NB4 (cell line): ENCODE measurements around the gene FAM50B.

Source experiments
- POLR2A ChIP-seq: IDR thresholded peaks from 2 replicates; pipeline ENCODE4 v1.6.1; 2011; ENCODE audit warnings: mild to moderate bottlenecking; ENCODE audit not compliant: insufficient read length; ENCODE audit errors: extremely low read depth
- TF ChIP-seq, protein P1 (sequence below): IDR thresholded peaks from one replicate; pipeline ENCODE4 v1.5.1; 2012; ENCODE audit warnings: low read depth, low read length

DNA sequence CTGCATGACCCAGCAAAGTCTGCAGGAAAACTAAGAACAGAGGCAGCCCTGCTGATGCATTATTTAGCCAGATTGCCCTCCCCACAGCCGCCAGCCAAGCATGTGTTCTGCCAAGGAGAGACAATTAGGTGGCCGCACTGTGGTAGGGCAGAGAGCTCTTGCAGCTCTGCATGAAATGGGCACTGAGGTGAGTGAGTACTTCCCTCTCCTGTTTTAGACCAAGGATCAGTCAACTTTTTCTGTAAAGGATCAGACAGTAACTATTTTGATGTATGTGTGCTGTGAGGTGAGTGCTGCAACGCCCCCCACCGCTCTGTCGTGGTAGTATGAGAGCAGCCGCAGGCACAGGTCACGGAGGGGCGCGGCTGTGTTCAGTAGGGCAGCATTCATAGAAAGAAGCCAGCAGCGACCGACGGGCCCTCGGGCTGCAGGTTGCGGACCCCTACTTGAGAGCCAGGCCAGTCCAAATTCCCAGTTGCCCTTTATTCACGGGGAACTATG, 23.8 kb upstream of the FAM50B start:
- TF ChIP-seq POLR2A: no peak
- TF ChIP-seq, protein P1, sequence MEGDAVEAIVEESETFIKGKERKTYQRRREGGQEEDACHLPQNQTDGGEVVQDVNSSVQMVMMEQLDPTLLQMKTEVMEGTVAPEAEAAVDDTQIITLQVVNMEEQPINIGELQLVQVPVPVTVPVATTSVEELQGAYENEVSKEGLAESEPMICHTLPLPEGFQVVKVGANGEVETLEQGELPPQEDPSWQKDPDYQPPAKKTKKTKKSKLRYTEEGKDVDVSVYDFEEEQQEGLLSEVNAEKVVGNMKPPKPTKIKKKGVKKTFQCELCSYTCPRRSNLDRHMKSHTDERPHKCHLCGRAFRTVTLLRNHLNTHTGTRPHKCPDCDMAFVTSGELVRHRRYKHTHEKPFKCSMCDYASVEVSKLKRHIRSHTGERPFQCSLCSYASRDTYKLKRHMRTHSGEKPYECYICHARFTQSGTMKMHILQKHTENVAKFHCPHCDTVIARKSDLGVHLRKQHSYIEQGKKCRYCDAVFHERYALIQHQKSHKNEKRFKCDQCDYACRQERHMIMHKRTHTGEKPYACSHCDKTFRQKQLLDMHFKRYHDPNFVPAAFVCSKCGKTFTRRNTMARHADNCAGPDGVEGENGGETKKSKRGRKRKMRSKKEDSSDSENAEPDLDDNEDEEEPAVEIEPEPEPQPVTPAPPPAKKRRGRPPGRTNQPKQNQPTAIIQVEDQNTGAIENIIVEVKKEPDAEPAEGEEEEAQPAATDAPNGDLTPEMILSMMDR: no peak
